ENCODE data around the gene LGI1.
A peak's percentile ranks its signal among the peaks of the same experiment; 100 is the strongest.
"Not testable (repeated sequence)": the region's sequence is repeated elsewhere in the genome, so short reads cannot be mapped to it uniquely, and the experiment has no call there.

LGI1 gene

GRCh38 chr10:93827056-93827804 is 69.5 kb downstream of the LGI1 start:
- no peaks in the 10 kb centered on the region for H3K79me2 ChIP-seq (ENCODE audit: insufficient read depth, low read length)
- no peaks in the 10 kb centered on the region for H3F3A ChIP-seq (ENCODE audit: low read depth)
- H3K4me2 ChIP-seq (ENCODE audit: low read depth, low read length, poor library complexity, severe bottlenecking) = peak overlapping the region; percentile 45
- H3K9me2 ChIP-seq (replicated peaks; ENCODE audit: low read depth, low read length) = no peaks in the 10 kb centered on the region
- H3K4me1 ChIP-seq (ENCODE audit: insufficient read depth, low read length, poor library complexity, severe bottlenecking) = peaks cover 10% of the 10 kb centered on the region
- H2AFZ ChIP-seq (ENCODE audit: low read length) = no peak overlapping the region
- no peaks in the 10 kb centered on the region for H3K9me3 ChIP-seq (ENCODE audit: insufficient read depth, low read depth, low read length)
- H3K27me3 ChIP-seq (ENCODE audit: insufficient read depth, low read length, poor library complexity, severe bottlenecking) = no peaks in the 10 kb centered on the region
- no peaks in the 10 kb centered on the region for H3K36me3 ChIP-seq (ENCODE audit: insufficient read depth, low read length)
- H3K4me3 ChIP-seq (ENCODE audit: low read length, poor library complexity, severe bottlenecking) = no peak overlapping the region
- H3K9ac ChIP-seq (ENCODE audit: low read depth, low read length, poor library complexity, severe bottlenecking) = no peak overlapping the region
- H4K20me1 ChIP-seq (ENCODE audit: insufficient read depth, low read length, poor library complexity, severe bottlenecking) = no peaks in the 10 kb centered on the region
- TF ChIP-seq EZH2phosphoT487 (IDR thresholded peaks at IDR 0.05; ENCODE audit: borderline replicate concordance) (no peak), CTCF (conservative IDR thresholded peaks at IDR 0.05; ENCODE audit: low read length) (no peak)

- H3K9ac ChIP-seq (ENCODE audit: low read depth, low read length, poor library complexity, severe bottlenecking); H3F3A ChIP-seq (ENCODE audit: low read depth); H3K27me3 ChIP-seq (ENCODE audit: insufficient read depth, low read length, poor library complexity, severe bottlenecking); H3K4me3 ChIP-seq (ENCODE audit: low read length, poor library complexity, severe bottlenecking); H3K9me2 ChIP-seq (replicated peaks; ENCODE audit: low read depth, low read length); H3K36me3 ChIP-seq (ENCODE audit: insufficient read depth, low read length); H3K4me2 ChIP-seq (ENCODE audit: low read depth, low read length, poor library complexity, severe bottlenecking); H4K20me1 ChIP-seq (ENCODE audit: insufficient read depth, low read length, poor library complexity, severe bottlenecking); H2AFZ ChIP-seq (ENCODE audit: low read length); H3K4me1 ChIP-seq (ENCODE audit: insufficient read depth, low read length, poor library complexity, severe bottlenecking); H3K9me3 ChIP-seq (ENCODE audit: insufficient read depth, low read depth, low read length); H3K79me2 ChIP-seq (ENCODE audit: insufficient read depth, low read length): not testable (repeated sequence)
Observed at GRCh38 chr10:93831065-93831464, 73.3 kb downstream of the LGI1 start.

GRCh38 chr10:93835770-93836169 is 78.0 kb downstream of the LGI1 start:
- H3K4me1 ChIP-seq (ENCODE audit: insufficient read depth, low read length, poor library complexity, severe bottlenecking) = no peaks in the 10 kb centered on the region
- no peak overlapping the region for H3K4me2 ChIP-seq (ENCODE audit: low read depth, low read length, poor library complexity, severe bottlenecking)
- H3F3A ChIP-seq (ENCODE audit: low read depth) = no peaks in the 10 kb centered on the region
- no peak overlapping the region for H3K9ac ChIP-seq (ENCODE audit: low read depth, low read length, poor library complexity, severe bottlenecking)
- no peaks in the 10 kb centered on the region for H4K20me1 ChIP-seq (ENCODE audit: insufficient read depth, low read length, poor library complexity, severe bottlenecking)
- no peak overlapping the region for H3K4me3 ChIP-seq (ENCODE audit: low read length, poor library complexity, severe bottlenecking)
- H3K36me3 ChIP-seq (ENCODE audit: insufficient read depth, low read length) = no peaks in the 10 kb centered on the region
- H2AFZ ChIP-seq (ENCODE audit: low read length) = no peak overlapping the region
- no peaks in the 10 kb centered on the region for H3K9me2 ChIP-seq (replicated peaks; ENCODE audit: low read depth, low read length)
- TF ChIP-seq CTCF (conservative IDR thresholded peaks at IDR 0.05; ENCODE audit: low read length) (no peak), EZH2phosphoT487 (IDR thresholded peaks at IDR 0.05; ENCODE audit: borderline replicate concordance) (no peak)
- H3K9me3 ChIP-seq (ENCODE audit: insufficient read depth, low read depth, low read length) = no peaks in the 10 kb centered on the region; the same call in 1 of the 2 replicates
- no peaks in the 10 kb centered on the region for H3K79me2 ChIP-seq (ENCODE audit: insufficient read depth, low read length)
- H3K27me3 ChIP-seq (ENCODE audit: insufficient read depth, low read length, poor library complexity, severe bottlenecking) = no peaks in the 10 kb centered on the region

- no peaks in the 10 kb centered on the region for H3K27me3 ChIP-seq (ENCODE audit: insufficient read depth, low read length, poor library complexity, severe bottlenecking)
Observed at GRCh38 chr10:93837822-93838221, 80.1 kb downstream of the LGI1 start.

More at GRCh38 chr10:93837822-93838221, 80.1 kb downstream of the LGI1 start:
- Histone ChIP-seq H3F3A (ENCODE audit: low read depth) (no peaks in the 10 kb centered on the region), H3K9me3 (ENCODE audit: insufficient read depth, low read depth, low read length) (no peaks in the 10 kb centered on the region; the same call in 1 of the 2 replicates), H4K20me1 (ENCODE audit: insufficient read depth, low read length, poor library complexity, severe bottlenecking) (no peaks in the 10 kb centered on the region), H3K79me2 (ENCODE audit: insufficient read depth, low read length) (no peaks in the 10 kb centered on the region), H3K4me2 (ENCODE audit: low read depth, low read length, poor library complexity, severe bottlenecking) (no peak overlapping the region), H3K4me3 (ENCODE audit: low read length, poor library complexity, severe bottlenecking) (no peak overlapping the region), H3K9ac (ENCODE audit: low read depth, low read length, poor library complexity, severe bottlenecking) (no peak overlapping the region), H3K36me3 (ENCODE audit: insufficient read depth, low read length) (no peaks in the 10 kb centered on the region), H2AFZ (ENCODE audit: low read length) (no peak overlapping the region), H3K9me2 (replicated peaks; ENCODE audit: low read depth, low read length) (no peaks in the 10 kb centered on the region), H3K4me1 (ENCODE audit: insufficient read depth, low read length, poor library complexity, severe bottlenecking) (no peaks in the 10 kb centered on the region)
- TF ChIP-seq CTCF (conservative IDR thresholded peaks at IDR 0.05; ENCODE audit: low read length) (no peak), EZH2phosphoT487 (IDR thresholded peaks at IDR 0.05; ENCODE audit: borderline replicate concordance) (no peak)
